H9 (cell line): ENCODE data around the gene ACBD6. TPM values are rescaled to one million over a fixed set of nuclear protein-coding genes. Genes with fewer than 3 reads are reported as not detected.

Experiments used
- DNase-seq: peaks from one replicate; pipeline ENCODE4 v3.0.0-alpha.2; 2017
- H2AFZ ChIP-seq: one replicate; pipeline ENCODE4 v1.6.1; 2013; ENCODE audit warnings: mild to moderate bottlenecking, low read length, control low read depth, moderate library complexity
- H2AK5ac ChIP-seq: 2 replicates; pipeline ENCODE4 v1.6.1; 2013; ENCODE audit warnings: low read length, control low read depth, mixed read lengths; ENCODE audit not compliant: insufficient read length
- H2BK120ac ChIP-seq: one replicate; pipeline ENCODE4 v1.6.1; 2013; ENCODE audit warnings: low read depth, mild to moderate bottlenecking, low read length, control low read depth, inconsistent platforms; ENCODE audit not compliant: poor library complexity, severe bottlenecking
- H2BK12ac ChIP-seq: 2 replicates; pipeline ENCODE4 v1.6.1; 2013; ENCODE audit warnings: low read length, control low read depth, mixed read lengths, low read depth; ENCODE audit not compliant: insufficient read length
- H2BK15ac ChIP-seq: 2 replicates; pipeline ENCODE4 v1.6.1; 2013; ENCODE audit warnings: low read depth, low read length, control low read depth
- H2BK20ac ChIP-seq: one replicate; pipeline ENCODE4 v1.6.1; 2013; ENCODE audit warnings: low read depth, mild to moderate bottlenecking, low read length, control low read depth, inconsistent platforms; ENCODE audit not compliant: poor library complexity, severe bottlenecking
- H2BK5ac ChIP-seq: 2 replicates; pipeline ENCODE4 v1.6.1; 2013; ENCODE audit warnings: low read length, control low read depth, mixed read lengths; ENCODE audit not compliant: insufficient read length
- H3K14ac ChIP-seq: 2 replicates; pipeline ENCODE4 v1.6.1; 2013; ENCODE audit warnings: low read length, control low read depth; ENCODE audit not compliant: insufficient read depth
- H3K18ac ChIP-seq: 2 replicates; pipeline ENCODE4 v1.6.1; 2013; ENCODE audit warnings: low read depth, mild to moderate bottlenecking, mixed read lengths, low read length, control low read depth; ENCODE audit not compliant: insufficient read length
- H3K23ac ChIP-seq: 2 replicates; pipeline ENCODE4 v1.6.1; 2013; ENCODE audit warnings: low read length, control low read depth, mixed read lengths, low read depth; ENCODE audit not compliant: insufficient read length
- H3K23me2 ChIP-seq: 2 replicates; pipeline ENCODE4 v1.6.1; 2013; ENCODE audit warnings: low read depth, mild to moderate bottlenecking, mixed read lengths, low read length, control low read depth; ENCODE audit not compliant: insufficient read length, poor library complexity, severe bottlenecking
- H3K27ac ChIP-seq: 2 replicates; pipeline ENCODE4 v1.5.1; 2013; ENCODE audit warnings: low read length, control low read depth, mixed read lengths, low read depth; ENCODE audit not compliant: insufficient read length
- H3K27me3 ChIP-seq: 2 replicates; pipeline ENCODE4 v1.6.1; 2013; ENCODE audit warnings: low read length, control low read depth, inconsistent platforms; ENCODE audit not compliant: insufficient read depth
- H3K4ac ChIP-seq: 2 replicates; pipeline ENCODE4 v1.6.1; 2013; ENCODE audit warnings: low read depth, mild to moderate bottlenecking, control low read depth, inconsistent platforms, low read length, moderate library complexity
- H3K4me1 ChIP-seq: 2 replicates; pipeline ENCODE4 v1.6.1; 2013; ENCODE audit warnings: low read length, control low read depth, inconsistent platforms; ENCODE audit not compliant: insufficient read depth
- H3K4me2 ChIP-seq: 2 replicates; pipeline ENCODE4 v1.6.1; 2013; ENCODE audit warnings: low read length, control low read depth, mixed read lengths; ENCODE audit not compliant: insufficient read length, insufficient read depth
- H3K56ac ChIP-seq: 2 replicates; pipeline ENCODE4 v1.6.1; 2013; ENCODE audit warnings: low read depth, mild to moderate bottlenecking, mixed read lengths, low read length, control low read depth; ENCODE audit not compliant: insufficient read length
- H3K79me1 ChIP-seq: 2 replicates; pipeline ENCODE4 v1.6.1; 2013; ENCODE audit warnings: low read depth, mild to moderate bottlenecking, moderate library complexity, low read length, control low read depth, inconsistent platforms; ENCODE audit not compliant: insufficient read depth, poor library complexity, severe bottlenecking
- H3K79me2 ChIP-seq: 2 replicates; pipeline ENCODE4 v1.6.1; 2013; ENCODE audit warnings: low read length, control low read depth, inconsistent platforms; ENCODE audit not compliant: insufficient read depth
- H3K9ac ChIP-seq: 2 replicates; pipeline ENCODE4 v1.6.1; 2013; ENCODE audit warnings: low read length, control low read depth, mixed read lengths; ENCODE audit not compliant: insufficient read length; ENCODE audit errors: extremely low read depth
- H3K9me3 ChIP-seq: one replicate; pipeline ENCODE4 v1.6.1; 2013; ENCODE audit warnings: low read depth, low read length, inconsistent platforms; ENCODE audit not compliant: control insufficient read depth
- H3T11ph ChIP-seq: one replicate; pipeline ENCODE4 v1.6.1; 2013; ENCODE audit warnings: mild to moderate bottlenecking, low read length, control low read depth, inconsistent platforms
- H4K20me1 ChIP-seq: one replicate; pipeline ENCODE4 v1.6.1; 2013; ENCODE audit not compliant: control insufficient read depth, insufficient read length, insufficient read depth
- H4K5ac ChIP-seq: 2 replicates; pipeline ENCODE4 v1.6.1; 2013; ENCODE audit warnings: low read depth, mild to moderate bottlenecking, mixed read lengths, low read length, control low read depth; ENCODE audit not compliant: insufficient read length
- H4K8ac ChIP-seq: replicated peaks from 2 replicates; pipeline ENCODE4 v1.6.1; 2013; ENCODE audit warnings: low read length, control low read depth, mixed read lengths, low read depth; ENCODE audit not compliant: insufficient read length
- H4K91ac ChIP-seq: 2 replicates; pipeline ENCODE4 v1.6.1; 2013; ENCODE audit warnings: low read depth, mild to moderate bottlenecking, moderate library complexity, mixed read lengths, low read length, control low read depth; ENCODE audit not compliant: insufficient read length
- H3K27ac Mint-ChIP-seq, 3 experiments: 2 replicates in 2 of 3; 3 replicates in 1 of 3; pipeline ENCODE4 v1.8.0; 2020 to 2021; ENCODE audit warnings: mixed read lengths in 3 of 3, mild to moderate bottlenecking in 1 of 3, moderate library complexity in 1 of 3
- H3K27me3 Mint-ChIP-seq: 2 replicates; pipeline ENCODE4 v1.8.0; 2021; ENCODE audit warnings: low read depth, mild to moderate bottlenecking, moderate library complexity, mixed read lengths
- H3K36me3 Mint-ChIP-seq, 3 experiments: 2 replicates in 2 of 3; 3 replicates in 1 of 3; pipeline ENCODE4 v1.8.0; 2020 to 2021; ENCODE audit warnings: low read depth in 3 of 3, mixed read lengths in 3 of 3; ENCODE audit not compliant: insufficient read depth in 1 of 3
- H3K4me1 Mint-ChIP-seq, 2 experiments: 2 replicates each; pipeline ENCODE4 v1.8.0; 2020; ENCODE audit warnings: mixed read lengths in 2 of 2
- H3K4me3 Mint-ChIP-seq, 2 experiments: 2 replicates in 1 of 2; 3 replicates in 1 of 2; pipeline ENCODE4 v1.8.0; 2020 to 2021; ENCODE audit warnings: mild to moderate bottlenecking in 2 of 2, mixed read lengths in 2 of 2, moderate library complexity in 1 of 2
- H3K9me3 Mint-ChIP-seq, 2 experiments: 2 replicates in 1 of 2; 3 replicates in 1 of 2; pipeline ENCODE4 v1.8.0; 2020; ENCODE audit warnings: mild to moderate bottlenecking in 2 of 2, mixed read lengths in 2 of 2, moderate library complexity in 1 of 2
- CTCF ChIP-seq: fragments of 200-600 bp; sonication (generic); conservative IDR thresholded peaks from 3 replicates; pipeline ENCODE4 v1.8.0; 2021; ENCODE audit warnings: antibody characterized with exemption, mild to moderate bottlenecking
- WGBS: extraction: QIAGEN DNeasy Blood & Tissue Kit; methylation state at CpG from one replicate; pipeline ENCODE4 v1.1.7; 2013; ENCODE audit warnings: missing lambda C conversion rate, low lambda C conversion rate, mixed read lengths; ENCODE audit not compliant: insufficient read length; ENCODE audit errors: extremely low coverage; 5-methylcytosine and 5-hydroxymethylcytosine counted together
- total RNA-seq: library from RNA; stranded (reverse); gene quantifications from 2 replicates; pipeline ENCODE4 v1.2.1, GENCODE V29; 2021

Gene ACBD6
- total RNA-seq, 1 experiment from 2014 or later = 51.4 TPM

GRCh38 chr1:180261524-180262155 lies 240.7 kb downstream of the ACBD6 start:
- Histone ChIP-seq H3T11ph (no peak overlapping the region), H3K23ac (no peak overlapping the region), H2BK12ac (no peak overlapping the region), H4K5ac (no peak overlapping the region), H2BK20ac (no peak overlapping the region), H3K4me1 (no peaks in the 10 kb centered on the region), H3K23me2 (no peaks in the 10 kb centered on the region), H3K9ac (no peak overlapping the region), H3K9me3 (no peaks in the 10 kb centered on the region), H3K27me3 (no peaks in the 10 kb centered on the region; the same call in 1 of the 2 replicates), H4K20me1 (no peaks in the 10 kb centered on the region), H3K79me1 (no peaks in the 10 kb centered on the region), H3K56ac (no peak overlapping the region), H4K8ac (no peak overlapping the region), H2BK5ac (no peak overlapping the region), H3K79me2 (no peaks in the 10 kb centered on the region), H3K4me2 (no peak overlapping the region), H3K4ac (no peak overlapping the region), H3K27ac (no peak overlapping the region), H3K14ac (no peak overlapping the region), H2AFZ (no peak overlapping the region), H2AK5ac (no peak overlapping the region), H4K91ac (no peak overlapping the region), H2BK120ac (no peak overlapping the region), H2BK15ac (no peak overlapping the region), H3K18ac (no peak overlapping the region)
- Mint-ChIP-seq H3K27me3 (peaks cover 11% of the 10 kb centered on the region), H3K4me3 (no peak overlapping the region), H3K4me1 (peaks cover 23 to 38% of the 10 kb centered on the region in 2 experiments), H3K36me3 (peaks cover 0 to 1% (median 0%) of the 10 kb centered on the region in 3 experiments; a peak in 2 of 7 replicates), H3K9me3 (no peaks in the 10 kb centered on the region), H3K27ac (peak overlapping the region in 1 of 3 experiments; percentile 40; a peak in 1 of 7 replicates)
- DNase-seq = no peak
- no CpG with 5 or more reads among the region's 7 CpGs for WGBS
- TF ChIP-seq CTCF = no peak
